Suprapubic skin (tissue), 4 donors: ENCODE results near the gene MYO18B. TPM values are rescaled to one million over a fixed set of nuclear protein-coding genes. Genes with fewer than 3 reads are reported as not detected.

Experiments used
- DNase-seq, 2 donors: peaks; one replicate each; pipeline ENCODE4 v3.0.0-alpha.2; 2019; ENCODE audit warnings: low spot score in 2 of 2
- H3K27ac ChIP-seq: fragments of 200-600 bp; sonication (generic); one replicate; pipeline ENCODE4 v1.5.1; 2019
- H3K27me3 ChIP-seq: fragments of 200-600 bp; sonication (generic); one replicate; pipeline ENCODE4 v1.5.1; 2019
- H3K36me3 ChIP-seq: fragments of 200-600 bp; sonication (generic); one replicate; pipeline ENCODE4 v1.5.1; 2019
- H3K4me1 ChIP-seq: fragments of 200-600 bp; sonication (generic); one replicate; pipeline ENCODE4 v1.5.1; 2019
- H3K4me3 ChIP-seq: fragments of 200-600 bp; sonication (generic); one replicate; pipeline ENCODE4 v1.5.1; 2019; ENCODE audit warnings: mild to moderate bottlenecking
- H3K9me3 ChIP-seq: fragments of 200-600 bp; sonication (generic); one replicate; pipeline ENCODE4 v1.5.1; 2019
- EP300 ChIP-seq: sonication (generic); formaldehyde crosslinking; IDR thresholded peaks from one replicate; pipeline ENCODE4 v1.6.1; 2017; ENCODE audit warnings: antibody characterized with exemption
- POLR2A ChIP-seq, 2 donors: fragments of 450-650 bp; IDR thresholded peaks; one replicate each; pipeline ENCODE4 v1.6.1; 2017; ENCODE audit warnings: antibody characterized with exemption in 2 of 2, mild to moderate bottlenecking in 2 of 2, moderate library complexity in 2 of 2
- POLR2AphosphoS5 ChIP-seq, 3 donors: sonication (generic); formaldehyde crosslinking; IDR thresholded peaks; one replicate each; pipeline ENCODE4 v1.6.1; 2017; ENCODE audit warnings: antibody characterized with exemption in 3 of 3
- WGBS: methylation state at CpG from one replicate; pipeline ENCODE4 v1.1.5; 2018; 5-methylcytosine and 5-hydroxymethylcytosine counted together
- total RNA-seq, 4 donors: library from RNA; depleted of rRNA; stranded (reverse); fragments of >200 nt; gene quantifications; one replicate each; pipeline ENCODE4 v1.1.0, GENCODE V29; 2016
- TF ChIP-seq, protein P1 (sequence below), 2 donors: fragments of 200-600 bp in 1 of 2; fragments of 450-650 bp in 1 of 2; sonication (generic) in 1 of 2; IDR thresholded peaks; one replicate each; pipeline ENCODE4 v1.5.1; 2016 to 2019; ENCODE audit warnings: antibody characterized with exemption in 2 of 2, mild to moderate bottlenecking in 1 of 2, moderate library complexity in 1 of 2

Gene MYO18B
- total RNA-seq, 4 donors from 2014 or later: 1.2 to 3.2 (median 1.7) TPM

DNA sequence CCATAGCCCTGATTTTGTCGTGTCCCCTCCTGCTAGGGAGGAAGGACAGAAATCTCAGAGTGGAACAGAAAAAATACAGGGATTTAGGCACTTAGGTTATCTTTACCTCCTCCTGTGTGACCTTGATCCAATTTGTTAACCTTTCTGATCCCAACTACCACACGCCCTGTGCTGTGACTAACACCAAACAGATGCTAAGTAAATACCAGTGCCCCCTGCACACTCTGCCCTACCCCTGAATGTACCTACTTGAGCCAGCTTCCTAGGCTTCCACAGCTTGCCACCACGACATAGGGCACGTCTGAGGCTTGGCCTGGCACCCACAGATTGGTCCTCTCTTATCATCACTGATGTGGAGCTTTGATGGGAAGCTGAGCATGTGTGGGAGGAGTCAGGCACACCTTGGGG lies 9.2 kb downstream of the MYO18B start:
- H3K27ac ChIP-seq: no peak overlapping the region
- H3K4me1 ChIP-seq: no peaks in the 10 kb centered on the region
- H3K36me3 ChIP-seq: no peaks in the 10 kb centered on the region
- TF ChIP-seq EP300: no peak
- TF ChIP-seq, protein P1, sequence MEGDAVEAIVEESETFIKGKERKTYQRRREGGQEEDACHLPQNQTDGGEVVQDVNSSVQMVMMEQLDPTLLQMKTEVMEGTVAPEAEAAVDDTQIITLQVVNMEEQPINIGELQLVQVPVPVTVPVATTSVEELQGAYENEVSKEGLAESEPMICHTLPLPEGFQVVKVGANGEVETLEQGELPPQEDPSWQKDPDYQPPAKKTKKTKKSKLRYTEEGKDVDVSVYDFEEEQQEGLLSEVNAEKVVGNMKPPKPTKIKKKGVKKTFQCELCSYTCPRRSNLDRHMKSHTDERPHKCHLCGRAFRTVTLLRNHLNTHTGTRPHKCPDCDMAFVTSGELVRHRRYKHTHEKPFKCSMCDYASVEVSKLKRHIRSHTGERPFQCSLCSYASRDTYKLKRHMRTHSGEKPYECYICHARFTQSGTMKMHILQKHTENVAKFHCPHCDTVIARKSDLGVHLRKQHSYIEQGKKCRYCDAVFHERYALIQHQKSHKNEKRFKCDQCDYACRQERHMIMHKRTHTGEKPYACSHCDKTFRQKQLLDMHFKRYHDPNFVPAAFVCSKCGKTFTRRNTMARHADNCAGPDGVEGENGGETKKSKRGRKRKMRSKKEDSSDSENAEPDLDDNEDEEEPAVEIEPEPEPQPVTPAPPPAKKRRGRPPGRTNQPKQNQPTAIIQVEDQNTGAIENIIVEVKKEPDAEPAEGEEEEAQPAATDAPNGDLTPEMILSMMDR (IDR thresholded peaks at IDR 0.05): no peak
- TF ChIP-seq POLR2AphosphoS5 (IDR thresholded peaks at IDR 0.05): no peak
- no peak for TF ChIP-seq POLR2A (IDR thresholded peaks at IDR 0.05)
- WGBS: 58% methylated on average over 4 of the region's 4 CpGs
- H3K9me3 ChIP-seq: no peaks in the 10 kb centered on the region
- DNase-seq: no peak
- H3K27me3 ChIP-seq: no peaks in the 10 kb centered on the region
- H3K4me3 ChIP-seq: no peak overlapping the region

DNA sequence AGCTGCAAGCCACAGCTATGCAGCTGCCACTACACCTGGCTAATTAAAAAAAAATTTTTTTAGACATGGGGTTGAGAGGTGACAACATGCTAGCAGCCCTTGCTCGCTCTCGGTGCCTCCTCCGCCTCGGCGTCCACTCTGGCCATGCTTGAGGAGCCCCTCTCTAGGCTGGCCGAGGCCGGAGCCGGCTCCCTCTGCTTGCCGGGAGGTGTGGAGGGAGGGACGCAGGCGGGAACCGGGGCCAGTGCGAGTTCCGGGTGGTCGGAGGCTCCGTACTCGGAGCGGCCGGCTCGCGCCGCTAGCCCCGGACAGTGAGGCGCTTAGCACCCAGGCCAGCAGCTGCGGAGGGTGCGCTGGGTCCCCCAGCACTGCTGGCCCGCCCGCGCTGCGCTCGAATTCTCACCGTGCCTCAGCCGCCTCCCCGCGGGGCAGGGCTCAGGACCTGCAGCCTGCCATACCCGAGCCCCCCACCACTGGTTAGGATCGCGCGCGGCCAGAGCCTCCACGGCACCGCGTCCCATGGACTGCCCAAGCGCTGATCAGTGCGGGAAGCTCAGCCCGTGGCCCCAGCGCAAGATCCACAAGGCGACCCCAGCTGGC lies 10.7 kb downstream of the MYO18B start:
- no peak for DNase-seq
- 87% methylated on average over 20 of the region's 48 CpGs for WGBS
- no peak overlapping the region for H3K27ac ChIP-seq

DNA sequence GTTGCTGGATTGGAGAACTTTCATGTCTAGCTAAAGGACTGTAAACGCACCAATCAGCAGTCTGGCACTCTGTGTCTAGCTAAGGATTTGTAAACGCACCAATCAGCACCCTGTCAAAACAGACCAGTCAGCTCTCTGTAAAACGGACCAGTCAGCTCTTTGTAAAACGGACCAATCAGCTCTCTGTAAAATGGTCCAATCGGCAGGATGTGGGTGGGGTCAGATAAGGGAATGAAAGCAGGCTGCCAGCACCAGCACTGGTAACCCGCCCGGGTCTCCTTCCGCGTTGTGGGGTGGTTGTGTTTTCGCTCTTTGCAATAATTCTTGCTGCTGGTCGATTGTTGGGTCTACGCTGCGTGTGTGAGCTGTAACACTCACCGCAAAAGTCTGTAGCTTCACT lies 11.3 kb downstream of the MYO18B start:
- no peaks in the 10 kb centered on the region for H3K27me3 ChIP-seq
- H3K4me1 ChIP-seq: no peaks in the 10 kb centered on the region
- no peak overlapping the region for H3K4me3 ChIP-seq
- TF ChIP-seq EP300 (no peak), POLR2A (IDR thresholded peaks at IDR 0.05) (no peak), POLR2AphosphoS5 (IDR thresholded peaks at IDR 0.05) (no peak)
- TF ChIP-seq, protein P1 (IDR thresholded peaks at IDR 0.05): no peak
- no peaks in the 10 kb centered on the region for H3K36me3 ChIP-seq
- H3K9me3 ChIP-seq: no peaks in the 10 kb centered on the region
- no peak for DNase-seq
- no peak overlapping the region for H3K27ac ChIP-seq
- WGBS: 89% methylated on average over 14 of the region's 14 CpGs

More for the DNA sequence above, 10.7 kb downstream of the MYO18B start:
- Histone ChIP-seq H3K9me3 (no peaks in the 10 kb centered on the region), H3K4me3 (no peak overlapping the region), H3K4me1 (no peaks in the 10 kb centered on the region), H3K36me3 (no peaks in the 10 kb centered on the region), H3K27me3 (no peaks in the 10 kb centered on the region)
- TF ChIP-seq, protein P1 (IDR thresholded peaks at IDR 0.05): no peak
- TF ChIP-seq EP300 (no peak), POLR2AphosphoS5 (IDR thresholded peaks at IDR 0.05) (no peak), POLR2A (IDR thresholded peaks at IDR 0.05) (no peak)

DNA sequence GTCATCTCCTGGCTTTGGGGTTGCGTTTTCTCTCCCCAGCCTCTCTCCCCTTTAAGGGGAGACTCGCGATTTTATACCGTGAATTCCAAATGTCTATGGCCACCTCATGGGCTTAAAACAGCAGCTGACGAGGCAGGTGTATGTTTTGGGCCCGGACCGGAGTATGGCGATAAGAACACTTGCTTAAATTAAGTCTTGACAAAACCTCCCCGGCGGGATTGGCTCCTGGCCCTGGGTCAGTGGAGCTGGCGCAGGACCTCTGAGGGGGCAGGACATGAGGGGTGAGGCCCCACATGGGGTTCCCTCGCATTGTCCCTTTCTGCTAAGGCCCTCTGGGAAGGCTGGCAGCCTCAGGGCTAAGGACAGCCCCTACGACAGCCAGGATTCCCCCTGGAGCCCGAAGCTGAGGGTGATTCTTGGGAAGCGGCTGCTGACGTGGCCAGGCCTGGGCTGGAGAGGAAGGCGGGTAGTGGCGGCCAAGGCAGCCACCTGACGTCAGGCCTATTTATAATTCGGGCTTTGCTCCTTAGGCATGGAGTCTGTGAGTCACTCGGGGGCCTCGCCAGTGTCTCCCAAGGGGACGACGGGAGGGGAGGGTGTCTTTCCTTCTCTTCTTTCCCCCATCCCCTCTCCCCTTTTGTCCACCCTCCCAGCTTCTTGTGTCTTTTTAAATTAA lies 12.7 kb downstream of the MYO18B start:
- no peaks in the 10 kb centered on the region for H3K27me3 ChIP-seq
- no peaks in the 10 kb centered on the region for H3K9me3 ChIP-seq
- H3K36me3 ChIP-seq: no peaks in the 10 kb centered on the region
- H3K4me1 ChIP-seq: no peaks in the 10 kb centered on the region
- H3K4me3 ChIP-seq: no peak overlapping the region
- no peak for TF ChIP-seq EP300
- TF ChIP-seq, protein P1 (IDR thresholded peaks at IDR 0.05): no peak
- no peak for TF ChIP-seq POLR2AphosphoS5 (IDR thresholded peaks at IDR 0.05)
- TF ChIP-seq POLR2A (IDR thresholded peaks at IDR 0.05): no peak
- DNase-seq: no peak
- WGBS: 74% methylated on average over 24 of the region's 24 CpGs
- no peak overlapping the region for H3K27ac ChIP-seq

DNA sequence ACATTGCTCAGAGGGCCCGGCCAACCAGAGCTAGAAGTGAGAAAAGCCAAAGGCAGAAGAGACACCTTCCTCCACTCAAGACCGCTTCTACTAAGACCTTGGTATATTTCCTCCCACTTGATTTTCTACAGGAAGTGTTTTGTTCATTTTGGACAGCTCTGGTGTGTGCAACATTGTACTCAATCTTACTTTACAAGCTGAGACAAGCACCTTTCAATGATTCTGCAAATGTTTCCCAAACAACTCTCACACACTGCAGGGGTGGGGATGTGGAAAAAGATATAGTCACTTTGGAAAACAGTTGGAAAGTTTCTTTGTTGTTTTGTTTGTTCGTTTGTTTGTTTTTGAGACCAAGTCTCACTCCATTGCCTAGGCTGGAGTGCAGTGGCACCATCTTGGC lies 15.7 kb downstream of the MYO18B start:
- H3K27ac ChIP-seq: no peak overlapping the region
- no peak for TF ChIP-seq POLR2AphosphoS5 (IDR thresholded peaks at IDR 0.05)
- TF ChIP-seq, protein P1 (IDR thresholded peaks at IDR 0.05): no peak
- H3K9me3 ChIP-seq: no peaks in the 10 kb centered on the region
- DNase-seq: no peak
- H3K27me3 ChIP-seq: no peaks in the 10 kb centered on the region
- H3K4me3 ChIP-seq: no peak overlapping the region
- H3K4me1 ChIP-seq: no peaks in the 10 kb centered on the region
- no peaks in the 10 kb centered on the region for H3K36me3 ChIP-seq
- WGBS: 80% methylated on average over 3 of the region's 3 CpGs
